ENCODE results near the gene ZNF789. TPM values are rescaled to one million over a fixed set of nuclear protein-coding genes. Genes with fewer than 3 reads are reported as not detected.
A peak's percentile ranks its signal among the peaks of the same experiment; 100 is the strongest.

ZNF789 gene
- total and polyA plus RNA-seq, 9 of the 15 experiments (the other 6 are each of a cell fraction or from before 2014, with no cell fraction given) = 6.1 to 57.0 (median 24.8) TPM

GRCh38 chr7:99504603-99505323 is 32.1 kb downstream of the ZNF789 start, which contains the start of gene ZKSCAN5 (continued):
- TF ChIP-seq NCOA4 (IDR thresholded peaks at IDR 0.05; ENCODE audit: partially characterized antibody) = no peak
- TF ChIP-seq TOE1 (IDR thresholded peaks at IDR 0.05; ENCODE audit: borderline replicate concordance) = peak; percentile 59; the same call in 1 of the 2 replicates
- TF ChIP-seq TOE1 (CRISPR knock-in tag; IDR thresholded peaks at IDR 0.05; ENCODE audit: borderline replicate concordance, low read depth) = no peak
- no peak; a peak in 1 of 4 replicates for TF ChIP-seq NONO (IDR thresholded peaks at IDR 0.05; ENCODE audit: low read depth in 2 of 2, low read length in 1 of 2)
- TF ChIP-seq PHTF2 (CRISPR knock-in tag; IDR thresholded peaks at IDR 0.05) = no peak
- 0 out of 2 replicates have a peak, but pooled peaks have one; percentile 69 for TF ChIP-seq CBX1 (IDR thresholded peaks at IDR 0.05; ENCODE audit: low read depth)
- no peak for TF ChIP-seq ILF3 (IDR thresholded peaks at IDR 0.05; ENCODE audit: borderline replicate concordance)
- peak; percentile 95 for TF ChIP-seq OTX1 (CRISPR knock-in tag; IDR thresholded peaks at IDR 0.05)
- TF ChIP-seq ZBTB8A (IDR thresholded peaks at IDR 0.05; ENCODE audit: partially characterized antibody) = no peak
- TF ChIP-seq GABPB2 (CRISPR knock-in tag; conservative IDR thresholded peaks at IDR 0.05) = no peak
- TF ChIP-seq ZBED1 (IDR thresholded peaks at IDR 0.05) = 0 out of 2 replicates have a peak, but pooled peaks have one; percentile 53
- TF ChIP-seq MEF2A (IDR thresholded peaks at IDR 0.05; ENCODE audit: control insufficient read depth, low read depth, low read length) = no peak
- peak; percentile 97 for TF ChIP-seq NR2C1 (IDR thresholded peaks at IDR 0.05)
- peak; percentile 97 for TF ChIP-seq NR2C1 (tag; IDR thresholded peaks at IDR 0.05)
- peak; percentile 83; the same call in 1 of the 2 replicates for TF ChIP-seq ZBTB1 (CRISPR knock-in tag; IDR thresholded peaks at IDR 0.05; ENCODE audit: borderline replicate concordance, low read depth)
- no peak for TF ChIP-seq DEAF1 (CRISPR knock-in tag; IDR thresholded peaks at IDR 0.05)
- peak; percentile 86 for TF ChIP-seq POLR2B (IDR thresholded peaks at IDR 0.05; ENCODE audit: low read depth, partially characterized antibody)
- TF ChIP-seq NR2C2 (CRISPR knock-in tag; IDR thresholded peaks at IDR 0.05) = peak; percentile 93
- TF ChIP-seq NR2C2 (tag; IDR thresholded peaks at IDR 0.05) = peak; percentile 99
- peak; percentile 87 for TF ChIP-seq RBFOX2 (IDR thresholded peaks at IDR 0.05; ENCODE audit: low read depth, low read length)
- TF ChIP-seq CTCFL (IDR thresholded peaks at IDR 0.05; ENCODE audit: borderline replicate concordance, insufficient read depth, low read depth, low read length, poor library complexity, severe bottlenecking) = peak; percentile 8
- no peak for TF ChIP-seq ZNF23 (CRISPR knock-in tag; IDR thresholded peaks at IDR 0.05)
- peak; percentile 84 for TF ChIP-seq ZFX (CRISPR knock-in tag; IDR thresholded peaks at IDR 0.05)
- 0 out of 2 replicates have a peak, but pooled peaks have one; percentile 46 for TF ChIP-seq CC2D1A (IDR thresholded peaks at IDR 0.05)
- no peak for TF ChIP-seq ZNF764 (CRISPR knock-in tag; IDR thresholded peaks at IDR 0.05; ENCODE audit: low read depth)
- TF ChIP-seq LCOR (CRISPR knock-in tag; IDR thresholded peaks at IDR 0.05) = peak; percentile 94
- peak; percentile 42; the same call in 1 of the 2 replicates for TF ChIP-seq CEBPB (tag; IDR thresholded peaks at IDR 0.05)
- peak; percentile 18; the same call in 1 of the 2 replicates for TF ChIP-seq NFIC (IDR thresholded peaks at IDR 0.05)

Data from K562 (cell line).